GM23338 (cell line): ENCODE measurements around the gene TRPM2. TPM values are rescaled to one million over a fixed set of nuclear protein-coding genes. Genes with fewer than 3 reads are reported as not detected.

Source experiments
- CREB1 ChIP-seq: fragments of 250-450 bp; sonication (Bioruptor Pico); IDR thresholded peaks from 2 replicates; pipeline ENCODE4 v1.5.0; 2020; ENCODE audit warnings: low read depth, mild to moderate bottlenecking, moderate library complexity
- EZH2phosphoT487 ChIP-seq: fragments of 200-600 bp; sonication (generic); IDR thresholded peaks from one replicate; pipeline ENCODE4 v1.8.1; 2018; ENCODE audit warnings: antibody characterized with exemption; ENCODE audit not compliant: unreplicated experiment
- JUNB ChIP-seq: IDR thresholded peaks from one replicate; pipeline ENCODE4 v1.6.1; 2016; ENCODE audit warnings: antibody characterized with exemption; ENCODE audit not compliant: unreplicated experiment
- NANOG ChIP-seq: IDR thresholded peaks from 2 replicates; pipeline ENCODE4 v1.6.1; 2016; ENCODE audit warnings: antibody characterized with exemption, borderline replicate concordance
- REST ChIP-seq: IDR thresholded peaks from one replicate; pipeline ENCODE4 v1.6.1; 2018; ENCODE audit warnings: antibody characterized with exemption; ENCODE audit not compliant: unreplicated experiment
- STAT1 ChIP-seq: IDR thresholded peaks from one replicate; pipeline ENCODE4 v1.6.1; 2016; ENCODE audit warnings: antibody characterized with exemption; ENCODE audit not compliant: unreplicated experiment
- ZNF331 ChIP-seq: fragments of 250-450 bp; sonication (Bioruptor Pico); IDR thresholded peaks from 2 replicates; pipeline ENCODE4 v1.5.0; 2020; ENCODE audit warnings: low read depth, mild to moderate bottlenecking, moderate library complexity
- ZNF462 ChIP-seq: fragments of 250-450 bp; sonication (Bioruptor Pico); IDR thresholded peaks from 2 replicates; pipeline ENCODE4 v1.5.0; 2020; ENCODE audit warnings: mild to moderate bottlenecking, moderate library complexity
- polyA plus RNA-seq: library from polyadenylated mRNA; unstranded; fragments of >200 nt; fragmentation: Nextera tagmentation; extraction: Ambion mirVana; gene quantifications from 2 replicates; pipeline ENCODE4 v1.2.1, GENCODE V29; 2016
- total RNA-seq: library from RNA; depleted of rRNA; stranded (reverse); fragments of >200 nt; shearing (Covaris generic); gene quantifications from 2 replicates; pipeline ENCODE4 v1.2.3, GENCODE V29; 2014

The TRPM2 gene
- total and polyA plus RNA-seq, 2 experiments from 2014 or later, result 0.53 to 0.83 TPM

GRCh38 chr21:44328242-44328895, 25.1 kb upstream of the TRPM2 start (continued):
- TF ChIP-seq REST (no peak), CREB1 (no peak), ZNF462 (CRISPR knock-in tag) (no peak), JUNB (no peak), EZH2phosphoT487 (no peak), ZNF331 (CRISPR knock-in tag) (no peak), NANOG (no peak), STAT1 (no peak)
